ENCODE results near the gene GYG1. TPM values are rescaled to one million over a fixed set of nuclear protein-coding genes. Genes with fewer than 3 reads are reported as not detected.

GYG1 gene
- total RNA-seq, 1 donor from 2014 or later: 26.0 TPM

GRCh38 chr3:149010504-149010951 lies 19.2 kb downstream of the GYG1 start:
- H3K36me3 Mint-ChIP-seq (ENCODE audit: insufficient read depth): peaks cover 21% of the 10 kb centered on the region
- no peaks in the 10 kb centered on the region for H3K27me3 Mint-ChIP-seq
- no peak for DNase-seq (ENCODE audit: low spot score, unreplicated experiment)
- H3K27ac Mint-ChIP-seq: peak overlapping the region; percentile 54
- no peaks in the 10 kb centered on the region for H3K9me3 Mint-ChIP-seq (ENCODE audit: low read depth)
- H3K4me3 Mint-ChIP-seq (ENCODE audit: low read depth): no peak overlapping the region
- peaks cover 5% of the 10 kb centered on the region for H3K4me1 Mint-ChIP-seq (ENCODE audit: low read depth)
- TF ChIP-seq CTCF (IDR thresholded peaks at IDR 0.05; ENCODE audit: unreplicated experiment): no peak

- no peak for TF ChIP-seq CTCF (IDR thresholded peaks at IDR 0.05; ENCODE audit: unreplicated experiment)
- Mint-ChIP-seq H3K9me3 (ENCODE audit: low read depth) (no peaks in the 10 kb centered on the region), H3K4me1 (ENCODE audit: low read depth) (peaks cover 5% of the 10 kb centered on the region), H3K36me3 (ENCODE audit: insufficient read depth) (peaks cover 23% of the 10 kb centered on the region), H3K27me3 (no peaks in the 10 kb centered on the region), H3K4me3 (ENCODE audit: low read depth) (no peak overlapping the region), H3K27ac (peak overlapping the region; percentile 54)
- DNase-seq (ENCODE audit: low spot score, unreplicated experiment): no peak
Observed at GRCh38 chr3:149010966-149011365, 19.6 kb downstream of the GYG1 start.

DNA sequence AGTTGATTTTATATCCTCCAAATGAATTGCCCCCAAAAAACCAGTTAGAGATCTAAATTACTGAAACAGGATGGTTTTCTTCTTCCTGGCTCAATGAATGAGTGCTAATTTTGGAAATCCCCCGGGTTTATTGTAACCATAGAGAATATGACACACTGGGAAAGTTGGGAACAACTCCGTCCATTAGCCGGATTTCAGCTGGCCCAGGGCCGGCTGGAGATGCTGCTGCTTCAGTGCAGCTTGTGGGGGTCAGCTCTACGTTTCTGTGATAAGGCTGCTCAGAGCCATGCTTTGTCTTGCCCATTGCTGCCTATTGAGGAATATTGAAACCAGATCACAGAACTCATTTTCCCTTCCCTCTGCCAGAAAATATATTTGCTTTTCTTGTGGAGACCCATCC lies 20.3 kb downstream of the GYG1 start:
- peaks cover 5% of the 10 kb centered on the region for H3K4me1 Mint-ChIP-seq (ENCODE audit: low read depth)
- H3K27ac Mint-ChIP-seq: no peak overlapping the region
- no peak for DNase-seq (ENCODE audit: low spot score, unreplicated experiment)
- no peak overlapping the region for H3K4me3 Mint-ChIP-seq (ENCODE audit: low read depth)
- TF ChIP-seq CTCF (IDR thresholded peaks at IDR 0.05; ENCODE audit: unreplicated experiment): no peak
- H3K36me3 Mint-ChIP-seq (ENCODE audit: insufficient read depth): peaks cover 26% of the 10 kb centered on the region
- H3K27me3 Mint-ChIP-seq: no peaks in the 10 kb centered on the region
- no peaks in the 10 kb centered on the region for H3K9me3 Mint-ChIP-seq (ENCODE audit: low read depth)

GRCh38 chr3:149013726-149014125 lies 22.4 kb downstream of the GYG1 start:
- no peak overlapping the region for H3K27ac Mint-ChIP-seq
- peaks cover 5% of the 10 kb centered on the region for H3K4me1 Mint-ChIP-seq (ENCODE audit: low read depth)
- H3K27me3 Mint-ChIP-seq: no peaks in the 10 kb centered on the region
- no peak for DNase-seq (ENCODE audit: low spot score, unreplicated experiment)
- H3K9me3 Mint-ChIP-seq (ENCODE audit: low read depth): no peaks in the 10 kb centered on the region
- H3K4me3 Mint-ChIP-seq (ENCODE audit: low read depth): no peak overlapping the region
- no peak for TF ChIP-seq CTCF (IDR thresholded peaks at IDR 0.05; ENCODE audit: unreplicated experiment)
- H3K36me3 Mint-ChIP-seq (ENCODE audit: insufficient read depth): peaks cover 19% of the 10 kb centered on the region

DNA sequence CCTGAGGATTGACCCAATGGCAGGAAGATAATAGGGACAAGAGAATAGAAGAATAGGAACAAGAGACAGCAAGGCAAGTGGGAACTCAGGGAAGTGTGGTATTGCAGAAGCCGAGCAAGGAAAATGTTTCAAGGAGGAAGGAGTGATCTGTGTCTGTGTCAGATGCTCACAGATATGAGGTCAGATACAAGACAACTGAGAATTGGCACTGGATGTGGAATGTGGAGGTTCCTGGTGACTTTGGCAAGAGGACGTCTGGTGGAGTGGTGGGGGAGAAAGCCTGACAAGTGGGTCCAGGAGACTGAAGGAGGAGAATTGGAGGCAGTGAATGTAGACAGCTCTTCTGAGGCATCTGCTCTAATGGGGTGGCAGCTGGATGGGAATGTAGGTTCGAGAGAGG lies 24.1 kb downstream of the GYG1 start:
- H3K4me3 Mint-ChIP-seq (ENCODE audit: low read depth): no peak overlapping the region
- peaks cover 5% of the 10 kb centered on the region for H3K4me1 Mint-ChIP-seq (ENCODE audit: low read depth)
- no peak for DNase-seq (ENCODE audit: low spot score, unreplicated experiment)
- no peak for TF ChIP-seq CTCF (IDR thresholded peaks at IDR 0.05; ENCODE audit: unreplicated experiment)
- H3K27me3 Mint-ChIP-seq: no peaks in the 10 kb centered on the region
- H3K27ac Mint-ChIP-seq: no peak overlapping the region
- no peaks in the 10 kb centered on the region for H3K9me3 Mint-ChIP-seq (ENCODE audit: low read depth)
- H3K36me3 Mint-ChIP-seq (ENCODE audit: insufficient read depth): peaks cover 19% of the 10 kb centered on the region
